Measurements from ENCODE around the gene CDC42EP3.

Gene CDC42EP3

DNA sequence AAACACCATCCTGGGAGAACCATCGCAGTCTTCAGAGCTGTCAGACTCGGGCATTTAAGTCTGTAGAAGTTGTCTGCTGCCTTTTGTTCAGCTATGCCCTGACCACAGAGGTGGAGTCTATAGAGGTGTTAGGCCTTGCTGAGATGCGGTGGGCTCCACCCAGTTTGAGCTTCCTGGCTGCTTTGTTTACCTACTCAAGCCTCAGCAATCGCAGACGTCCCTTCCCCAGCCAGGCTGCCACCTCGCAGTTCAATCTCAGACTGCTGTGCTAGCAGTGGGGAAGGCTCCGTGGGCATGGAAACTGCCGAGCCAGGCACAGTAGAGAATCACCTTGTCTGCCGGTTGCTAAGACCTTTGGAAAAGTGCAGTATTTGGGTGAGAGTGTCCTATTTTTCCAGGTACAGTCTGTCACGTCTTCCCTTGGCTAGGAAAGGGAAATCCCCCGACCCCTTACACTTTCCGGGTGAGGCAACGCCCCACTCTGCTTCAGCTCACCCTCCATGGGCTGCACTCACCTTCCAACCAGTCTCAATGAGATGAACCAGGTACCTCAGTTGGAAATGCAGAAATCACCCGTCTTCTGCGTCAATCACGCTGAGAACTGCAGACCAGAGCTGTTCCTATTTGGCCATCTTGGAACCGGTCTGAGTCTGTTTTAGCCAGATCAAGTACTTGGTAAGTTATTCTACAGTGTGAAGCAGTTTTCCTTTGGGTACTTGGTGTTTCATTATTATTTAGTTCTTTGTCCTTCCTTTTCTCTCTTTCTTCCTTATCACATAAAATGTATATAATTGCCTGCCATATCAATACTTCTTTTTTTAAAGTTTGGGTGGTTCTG lies 71.5 kb downstream of the CDC42EP3 start:
- Histone ChIP-seq H3K4me3 (no peak overlapping the region), H3K27ac (no peak overlapping the region), H3K27me3 (no peaks in the 10 kb centered on the region), H3K36me3 (no peaks in the 10 kb centered on the region), H3K4me1 (no peaks in the 10 kb centered on the region), H3K9me3 (no peaks in the 10 kb centered on the region)
- TF ChIP-seq, protein P1, sequence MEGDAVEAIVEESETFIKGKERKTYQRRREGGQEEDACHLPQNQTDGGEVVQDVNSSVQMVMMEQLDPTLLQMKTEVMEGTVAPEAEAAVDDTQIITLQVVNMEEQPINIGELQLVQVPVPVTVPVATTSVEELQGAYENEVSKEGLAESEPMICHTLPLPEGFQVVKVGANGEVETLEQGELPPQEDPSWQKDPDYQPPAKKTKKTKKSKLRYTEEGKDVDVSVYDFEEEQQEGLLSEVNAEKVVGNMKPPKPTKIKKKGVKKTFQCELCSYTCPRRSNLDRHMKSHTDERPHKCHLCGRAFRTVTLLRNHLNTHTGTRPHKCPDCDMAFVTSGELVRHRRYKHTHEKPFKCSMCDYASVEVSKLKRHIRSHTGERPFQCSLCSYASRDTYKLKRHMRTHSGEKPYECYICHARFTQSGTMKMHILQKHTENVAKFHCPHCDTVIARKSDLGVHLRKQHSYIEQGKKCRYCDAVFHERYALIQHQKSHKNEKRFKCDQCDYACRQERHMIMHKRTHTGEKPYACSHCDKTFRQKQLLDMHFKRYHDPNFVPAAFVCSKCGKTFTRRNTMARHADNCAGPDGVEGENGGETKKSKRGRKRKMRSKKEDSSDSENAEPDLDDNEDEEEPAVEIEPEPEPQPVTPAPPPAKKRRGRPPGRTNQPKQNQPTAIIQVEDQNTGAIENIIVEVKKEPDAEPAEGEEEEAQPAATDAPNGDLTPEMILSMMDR (IDR thresholded peaks at IDR 0.05), result no peak
- intact Hi-C loops (cut with DNase I; ENCODE audit: low total_unique reads), result no loop called here
- DNase-seq, result no peak

DNA sequence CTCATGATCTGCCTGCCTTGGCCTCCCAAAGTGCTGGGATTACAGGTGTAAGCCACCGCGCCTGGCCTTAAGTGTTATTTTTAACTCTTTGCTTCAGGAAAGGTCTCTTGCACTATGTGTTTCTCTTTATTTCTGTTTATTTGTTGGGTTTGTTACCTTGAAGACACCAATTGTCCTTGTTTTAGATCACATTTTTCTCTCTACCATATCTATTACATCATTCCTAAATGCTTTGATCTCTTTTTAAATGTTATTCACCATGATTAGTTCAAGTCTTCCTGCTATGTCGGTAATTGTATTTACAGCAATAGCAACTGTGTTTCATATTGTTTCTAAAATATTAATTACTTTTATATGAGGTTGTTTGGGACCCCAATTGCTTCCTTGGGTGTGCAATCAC lies 77.7 kb downstream of the CDC42EP3 start:
- H3K36me3 ChIP-seq, result no peaks in the 10 kb centered on the region
- TF ChIP-seq, protein P1 (IDR thresholded peaks at IDR 0.05), result no peak
- peaks cover 0 to 12% (median 4%) of the 10 kb centered on the region in 4 donors for H3K4me1 ChIP-seq
- intact Hi-C loops (cut with DNase I; ENCODE audit: low total_unique reads), result no loop called here
- H3K4me3 ChIP-seq, result no peak overlapping the region
- H3K9me3 ChIP-seq, result peaks cover 0 to 6% (median 0%) of the 10 kb centered on the region in 3 donors
- no peak for DNase-seq
- H3K27ac ChIP-seq, result no peak overlapping the region
- H3K27me3 ChIP-seq, result no peaks in the 10 kb centered on the region

DNA sequence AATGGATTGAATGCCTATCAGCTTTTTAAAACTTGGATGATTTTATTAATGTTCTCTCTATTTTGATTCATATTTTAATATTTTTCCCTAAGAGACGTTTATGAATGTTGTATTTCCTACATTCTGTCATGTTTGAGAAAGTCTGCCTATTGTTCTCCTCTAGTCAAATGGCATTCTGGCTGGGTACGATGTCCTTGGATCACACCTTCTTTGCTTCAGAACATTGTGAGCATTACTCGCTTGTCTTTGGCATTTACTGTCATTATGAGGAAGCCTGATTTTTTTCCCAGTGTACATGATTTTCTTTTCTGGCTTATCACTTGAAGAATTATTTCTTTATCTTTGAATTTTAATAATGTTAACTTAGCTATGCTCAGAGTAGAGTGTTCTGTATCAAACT lies 78.4 kb downstream of the CDC42EP3 start:
- DNase-seq, result no peak
- Histone ChIP-seq H3K4me3 (no peak overlapping the region), H3K4me1 (peaks cover 0 to 12% (median 4%) of the 10 kb centered on the region in 4 donors), H3K27me3 (no peaks in the 10 kb centered on the region), H3K27ac (no peak overlapping the region), H3K9me3 (peaks cover 0 to 6% (median 0%) of the 10 kb centered on the region in 3 donors), H3K36me3 (no peaks in the 10 kb centered on the region)
- intact Hi-C loops (cut with DNase I; ENCODE audit: low total_unique reads), result no loop called here
- TF ChIP-seq, protein P1 (IDR thresholded peaks at IDR 0.05), result no peak

Data from tibial artery (tissue), 4 donors.